Skeletal muscle cell (primary cell): ENCODE results near the gene CALM3.
A peak's percentile ranks its signal among the peaks of the same experiment; 100 is the strongest.

Source experiments
- DNase-seq: peaks from one replicate; pipeline ENCODE4 v3.0.0-alpha.2; 2010; ENCODE audit warnings: low read depth
- H3K4me3 ChIP-seq: 2 replicates; pipeline ENCODE4 v1.5.1; 2011; ENCODE audit warnings: low read depth, mild to moderate bottlenecking, control low read depth, low read length, moderate library complexity

Gene CALM3

DNA sequence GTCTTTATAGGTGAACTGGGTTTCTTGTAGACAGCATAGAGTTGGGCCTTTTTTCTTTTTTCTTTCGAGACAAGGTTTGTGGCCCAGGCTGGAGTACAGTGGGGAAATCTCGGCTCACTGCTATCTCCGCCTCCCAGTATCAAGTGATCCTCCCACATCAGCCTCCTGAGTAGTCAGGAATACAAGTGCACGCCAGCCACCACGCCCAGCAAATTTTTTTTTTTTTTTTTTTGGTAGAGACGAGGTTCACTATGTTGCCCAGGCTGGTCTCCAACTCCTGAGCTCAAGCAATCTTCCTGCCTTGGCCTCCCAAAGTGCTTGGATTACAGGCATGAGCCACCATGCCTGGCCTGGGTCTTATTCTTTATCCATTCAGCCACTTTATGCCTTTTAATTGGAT lies 5.1 kb upstream of the CALM3 start:
- H3K4me3 ChIP-seq, result no peak overlapping the region
- no peak for DNase-seq

GRCh38 chr19:46598372-46598917 lies 2.7 kb upstream of the CALM3 start:
- no peak for DNase-seq
- H3K4me3 ChIP-seq, result no peak overlapping the region

DNA sequence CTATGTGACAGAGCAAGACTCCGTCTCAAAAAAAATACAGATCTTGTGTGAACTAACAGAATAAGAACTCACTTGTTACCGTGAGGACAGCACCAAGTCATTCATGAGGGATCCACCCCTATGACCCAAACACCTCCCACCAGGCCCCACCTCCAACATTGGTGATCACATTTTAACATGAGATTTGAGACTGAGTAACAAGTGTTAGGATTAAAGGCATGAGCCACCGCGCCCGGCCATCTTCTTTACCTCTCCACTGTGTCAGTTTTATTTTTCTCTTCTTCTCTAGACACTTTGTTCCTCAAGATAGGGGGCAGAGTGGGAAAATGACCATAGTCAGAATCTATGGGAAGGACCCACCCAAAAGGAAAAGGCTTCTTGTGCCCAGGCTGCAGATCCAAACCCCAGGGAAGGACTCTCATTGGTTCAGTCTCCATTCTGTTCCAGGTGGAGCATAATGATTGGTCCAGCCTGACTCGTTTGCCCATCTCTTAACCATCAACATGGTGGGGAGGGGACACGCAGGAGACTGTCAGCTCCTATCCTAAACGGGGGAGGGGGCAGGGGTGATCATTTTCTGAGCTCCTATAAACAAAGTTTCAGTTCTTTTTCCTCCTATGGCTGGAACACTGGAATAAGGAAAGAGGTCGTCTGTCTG lies 1.3 kb upstream of the CALM3 start:
- H3K4me3 ChIP-seq, result peak overlapping the region; percentile 100
- DNase-seq, result no peak

- peak; percentile 92 for DNase-seq
- H3K4me3 ChIP-seq, result peak overlapping the region; percentile 100
These were observed 479 bp upstream of the CALM3 start for GRCh38 chr19:46600384-46601317.

- no peak for DNase-seq
- H3K4me3 ChIP-seq, result peak overlapping the region; percentile 100
These were observed 1.5 kb downstream of the CALM3 start for GRCh38 chr19:46602392-46603194.

GRCh38 chr19:46603195-46603637 lies 2.1 kb downstream of the CALM3 start:
- peak overlapping the region; percentile 100 for H3K4me3 ChIP-seq
- DNase-seq, result no peak

DNA sequence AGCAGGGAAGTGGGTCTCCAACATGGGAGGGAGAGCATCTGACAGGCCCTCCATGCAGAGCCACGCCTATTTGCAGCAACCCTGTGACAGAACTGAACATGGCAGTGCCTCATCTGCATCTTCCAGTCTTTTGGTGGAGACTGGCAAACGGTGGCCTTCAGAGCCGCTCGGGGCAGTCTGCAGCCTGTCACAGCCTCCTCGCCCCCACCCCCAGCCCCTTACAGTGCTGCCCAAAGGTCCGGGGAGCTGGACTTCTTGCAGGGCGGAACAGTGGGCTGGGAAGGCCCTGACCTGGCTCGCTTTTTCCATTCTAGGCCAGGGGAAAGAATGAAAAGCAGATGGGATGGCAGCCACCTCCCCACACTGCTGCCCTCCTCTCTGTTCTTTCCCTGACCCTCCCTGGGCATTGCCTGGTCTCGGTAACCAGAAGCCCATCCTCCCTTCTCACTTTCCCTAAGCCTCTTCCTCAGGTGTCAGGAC lies 2.7 kb downstream of the CALM3 start:
- no peak for DNase-seq
- peak overlapping the region; percentile 9 for H3K4me3 ChIP-seq

DNA sequence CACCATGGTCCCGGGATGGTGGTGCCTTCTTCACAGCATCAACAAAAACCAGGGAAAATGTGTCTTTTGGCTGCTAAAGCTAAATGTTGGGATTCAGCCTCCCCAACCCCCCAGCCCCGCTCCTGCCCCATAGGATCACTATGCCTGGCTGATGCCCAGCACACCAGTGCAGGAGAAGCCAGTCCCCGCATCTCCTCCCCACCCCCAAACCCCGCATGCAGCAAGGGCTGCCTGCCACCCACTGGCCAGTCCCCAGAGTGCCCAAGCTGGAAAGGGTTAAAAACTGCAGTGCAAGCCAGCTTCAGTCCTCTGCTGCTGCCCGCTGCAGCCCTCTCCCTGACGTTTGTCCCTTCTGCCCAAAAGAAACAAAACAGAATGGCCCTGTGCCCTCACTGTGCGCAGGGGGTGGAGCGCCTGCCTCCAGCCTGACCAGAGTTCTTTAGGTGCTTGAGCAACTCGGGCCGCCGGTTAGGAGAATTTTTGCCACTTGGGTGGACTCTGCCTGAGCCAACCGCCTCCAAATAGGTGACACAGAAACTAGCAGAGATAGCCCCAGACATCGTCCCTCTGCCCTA lies 3.7 kb downstream of the CALM3 start:
- H3K4me3 ChIP-seq, result no peak overlapping the region
- no peak for DNase-seq

DNA sequence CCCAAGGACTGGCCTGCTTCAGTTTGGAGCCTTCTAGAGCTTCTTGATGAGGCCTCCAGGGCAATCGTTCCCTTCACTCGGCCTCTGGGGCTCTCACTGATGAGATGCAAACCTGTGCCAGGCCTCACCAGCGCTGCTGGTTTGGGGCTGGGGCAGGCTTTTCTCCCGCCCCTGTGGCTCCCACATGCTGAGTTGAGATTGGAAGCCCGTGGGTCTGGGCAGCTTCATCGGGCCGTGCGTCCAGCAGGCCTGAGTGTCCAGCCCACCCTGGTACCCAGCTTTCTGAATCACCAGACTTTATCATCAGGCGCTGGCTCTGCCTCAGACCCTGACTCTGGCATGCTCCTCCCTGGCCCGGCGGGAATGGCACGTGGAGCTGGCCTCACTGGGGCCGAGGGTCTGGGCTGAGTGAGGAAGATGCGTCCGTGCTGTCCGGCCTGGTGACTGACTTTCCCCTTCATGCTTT lies 4.3 kb downstream of the CALM3 start:
- H3K4me3 ChIP-seq, result no peak overlapping the region
- no peak for DNase-seq

- no peak overlapping the region for H3K4me3 ChIP-seq
- no peak for DNase-seq
These were observed 4.9 kb downstream of the CALM3 start for GRCh38 chr19:46606019-46606418.

DNA sequence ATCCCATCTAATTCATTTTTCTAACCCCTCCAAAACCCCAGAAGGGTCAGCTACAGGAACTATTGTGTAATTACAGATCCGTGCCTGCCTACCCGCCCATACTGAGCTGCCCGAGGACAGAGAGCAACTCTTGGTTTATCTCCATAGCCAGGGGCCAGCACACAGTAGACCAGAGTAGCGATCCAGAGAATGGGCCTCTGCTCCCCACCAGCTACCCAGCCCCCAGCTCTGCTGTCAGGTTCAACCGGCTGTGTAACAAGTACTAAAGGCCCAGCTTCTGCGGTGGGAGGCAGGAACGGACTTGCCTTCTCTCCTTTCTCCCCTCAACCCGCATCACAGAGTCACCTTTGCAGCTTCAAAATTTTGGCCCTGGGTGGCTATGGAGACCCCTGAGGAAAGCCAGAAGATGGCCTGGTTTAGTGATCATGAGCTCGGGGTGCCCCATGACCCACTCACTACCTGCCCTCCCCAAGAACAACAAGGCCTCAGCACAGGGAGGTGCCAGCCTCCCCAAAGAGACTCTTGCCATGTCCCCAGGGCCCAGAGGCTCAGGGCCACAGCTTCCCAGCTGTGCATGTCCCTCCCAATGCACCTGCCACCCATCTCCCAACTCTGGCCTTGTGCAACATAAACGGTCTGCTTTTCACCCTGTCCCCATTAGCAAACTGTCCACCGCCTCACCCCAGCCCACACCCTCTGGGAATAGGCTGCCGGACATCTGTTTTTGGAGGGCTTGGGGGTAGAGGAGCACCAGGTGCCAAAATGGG lies 5.7 kb downstream of the CALM3 start:
- no peak for DNase-seq
- H3K4me3 ChIP-seq, result no peak overlapping the region

DNA sequence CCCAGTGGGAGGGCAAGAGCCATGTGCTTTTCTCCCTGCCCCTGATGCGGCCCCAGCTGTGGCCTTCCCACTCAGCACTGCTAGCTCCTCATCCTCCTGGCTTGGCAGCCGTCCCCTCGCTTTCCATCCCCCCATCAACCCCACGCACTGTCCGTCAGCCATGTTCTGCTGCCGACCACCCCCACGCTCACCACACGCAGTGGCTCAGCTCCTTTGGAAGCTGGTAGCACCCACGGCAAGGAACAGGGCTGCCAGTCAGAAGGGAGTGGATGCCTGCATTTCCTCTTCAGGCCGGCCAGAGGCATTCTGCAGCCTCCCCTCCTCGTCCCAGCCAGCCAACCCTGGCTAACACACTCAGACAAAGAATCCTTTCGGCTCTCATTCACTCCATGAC lies 6.3 kb downstream of the CALM3 start:
- no peak overlapping the region for H3K4me3 ChIP-seq
- no peak for DNase-seq

- no peak for DNase-seq
- H3K4me3 ChIP-seq, result no peak overlapping the region
These were observed 7.0 kb downstream of the CALM3 start for GRCh38 chr19:46608178-46608577.

DNA sequence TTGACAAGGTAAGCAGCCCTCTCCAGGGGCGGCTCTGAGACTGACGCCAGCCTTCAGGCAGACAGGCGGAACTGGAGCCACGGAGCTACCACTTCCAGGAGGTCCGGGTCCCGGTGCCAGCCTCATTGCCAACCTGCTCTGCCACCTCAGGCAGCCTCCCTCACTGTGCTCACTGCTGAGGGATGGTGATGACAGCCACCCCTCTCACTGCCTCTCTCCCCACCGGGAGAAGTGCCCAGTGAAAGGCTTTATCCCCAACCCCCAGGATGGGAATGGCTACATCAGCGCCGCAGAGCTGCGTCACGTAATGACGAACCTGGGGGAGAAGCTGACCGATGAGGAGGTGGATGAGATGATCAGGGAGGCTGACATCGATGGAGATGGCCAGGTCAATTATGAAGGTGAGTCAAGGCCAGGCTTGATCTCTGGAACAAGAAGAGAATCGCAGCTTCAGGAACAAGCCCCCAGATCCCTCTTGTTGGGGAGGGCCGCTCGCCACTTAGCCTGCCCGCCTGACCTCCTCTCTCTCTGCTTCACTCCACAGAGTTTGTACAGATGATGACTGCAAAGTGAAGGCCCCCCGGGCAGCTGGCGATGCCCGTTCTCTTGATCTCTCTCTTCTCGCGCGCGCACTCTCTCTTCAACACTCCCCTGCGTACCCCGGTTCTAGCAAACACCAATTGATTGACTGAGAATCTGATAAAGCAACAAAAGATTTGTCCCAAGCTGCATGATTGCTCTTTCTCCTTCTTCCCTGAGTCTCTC lies 7.6 kb downstream of the CALM3 start:
- H3K4me3 ChIP-seq, result no peak overlapping the region
- DNase-seq, result no peak

- no peak overlapping the region for H3K4me3 ChIP-seq
- DNase-seq, result no peak
These were observed 8.6 kb downstream of the CALM3 start for GRCh38 chr19:46609511-46610412.

GRCh38 chr19:46610413-46610775 lies 9.3 kb downstream of the CALM3 start:
- no peak for DNase-seq
- no peak overlapping the region for H3K4me3 ChIP-seq
